HG03354 (cell line): ENCODE data around the gene ZBTB7C.

ENCODE experiments used
- ATAC-seq: cut with Tn5 transposase; IDR thresholded peaks from one replicate; pipeline ENCODE4 v1.9.1; 2021; ENCODE audit warnings: mild to moderate bottlenecking; ENCODE audit not compliant: unreplicated experiment, poor library complexity, severe bottlenecking

ZBTB7C gene

DNA sequence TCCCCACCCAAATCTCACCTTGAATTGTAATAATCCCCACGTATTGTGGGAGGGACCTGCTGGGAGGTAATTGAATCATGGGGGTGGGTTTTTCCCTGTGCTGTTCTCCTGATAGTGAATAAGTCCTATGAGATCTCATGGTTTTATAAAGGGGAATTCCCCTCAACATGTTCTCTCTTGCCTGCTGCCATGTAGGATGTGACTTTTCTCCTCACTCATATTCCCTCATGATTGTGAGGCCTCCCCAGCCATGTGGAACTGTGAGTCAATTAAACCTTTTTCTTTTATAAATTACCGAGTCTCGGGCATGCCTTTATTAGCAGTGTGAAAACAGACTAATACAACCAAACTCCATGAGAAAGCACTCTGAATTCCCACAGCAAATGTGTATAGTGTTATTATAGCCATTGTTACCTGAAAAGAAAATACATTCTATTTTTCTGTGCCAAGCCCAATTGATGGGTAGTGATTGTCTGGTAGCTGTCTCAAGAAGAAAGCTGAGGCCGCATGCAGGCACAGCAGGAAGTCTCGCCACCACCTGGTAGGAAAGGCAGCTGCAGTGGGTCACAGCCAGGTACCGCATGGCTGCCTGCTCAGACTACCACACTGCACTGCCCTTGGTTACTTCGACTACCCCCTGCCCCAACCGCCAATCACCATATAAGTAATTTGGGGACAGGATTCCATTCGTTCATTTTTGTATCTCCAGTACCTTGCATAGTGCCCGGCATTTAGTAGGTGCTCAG, 10.3 kb upstream of the ZBTB7C start:
- no peak for ATAC-seq

DNA sequence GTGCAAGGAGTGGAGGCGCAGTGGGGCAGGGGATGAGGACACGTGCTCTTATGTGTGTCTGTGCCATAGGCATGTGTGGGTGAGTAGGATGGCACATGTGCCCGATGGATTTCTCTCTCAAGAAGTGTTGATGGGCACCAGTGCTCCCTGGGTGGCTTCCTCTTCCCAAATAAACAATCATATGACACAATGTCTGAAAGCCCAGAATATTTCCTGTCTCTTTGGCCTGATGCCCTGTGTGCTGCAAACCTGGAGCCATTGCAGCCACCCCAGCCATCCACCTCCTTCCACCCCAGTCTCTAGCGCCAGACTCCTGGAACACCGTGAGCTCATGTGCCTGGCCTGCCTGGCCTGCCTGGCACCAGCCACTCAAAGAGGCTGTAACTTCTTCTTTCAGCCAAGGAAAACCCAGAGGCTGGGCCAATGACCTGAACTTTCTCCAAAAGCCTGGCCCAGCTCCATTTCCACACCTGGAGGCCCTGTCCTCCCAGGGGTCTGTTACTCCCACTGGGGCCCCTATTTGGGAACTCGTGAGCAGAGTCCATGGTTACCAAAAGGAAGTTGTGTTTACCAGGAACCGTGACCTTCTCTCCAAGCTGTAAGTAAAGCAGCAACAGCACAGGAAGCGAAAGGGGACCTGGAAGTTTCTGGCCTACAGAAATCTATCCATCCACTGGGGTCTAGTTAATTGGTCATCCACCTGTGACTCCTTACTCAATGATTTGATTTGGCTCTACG, 9.5 kb upstream of the ZBTB7C start:
- no peak for ATAC-seq

DNA sequence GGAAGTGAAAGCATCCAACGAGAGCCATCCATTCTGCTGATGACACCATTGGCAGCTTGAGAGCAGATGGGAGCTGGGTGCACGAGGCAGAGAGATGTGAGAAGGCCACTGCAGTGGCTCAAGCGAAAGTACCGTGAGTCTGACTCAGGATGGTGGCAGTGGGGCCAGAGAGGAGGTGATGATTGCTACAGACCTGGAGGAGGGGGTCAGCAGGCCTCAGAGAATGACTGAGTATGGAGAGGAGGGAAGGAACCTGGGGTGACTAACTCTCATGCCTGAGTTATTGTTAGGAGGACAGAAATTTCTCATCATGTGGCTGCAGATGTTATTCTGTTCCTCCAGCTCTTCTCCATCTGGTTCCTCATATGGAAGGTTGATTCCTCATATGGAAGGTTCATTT, 8.8 kb upstream of the ZBTB7C start:
- ATAC-seq: no peak

DNA sequence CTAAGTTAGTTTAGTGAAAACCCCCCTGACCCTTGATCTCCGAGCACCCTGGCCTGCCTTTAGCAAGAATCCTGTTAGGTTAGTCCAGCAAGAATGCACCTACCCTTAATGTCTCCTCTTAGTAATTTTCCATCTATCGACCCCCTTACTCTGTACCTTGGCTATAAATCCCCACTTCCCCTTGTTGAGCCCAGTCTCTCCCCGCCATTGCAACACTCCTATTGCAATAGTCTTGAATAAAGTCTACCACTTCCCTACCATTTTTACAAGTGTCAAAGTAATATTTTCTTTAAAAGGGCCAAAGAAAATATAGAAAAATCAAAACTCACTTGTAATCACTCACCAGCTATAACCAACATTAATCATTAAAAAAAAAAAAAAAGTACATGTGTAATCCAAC, 4.2 kb upstream of the ZBTB7C start:
- no peak for ATAC-seq

DNA sequence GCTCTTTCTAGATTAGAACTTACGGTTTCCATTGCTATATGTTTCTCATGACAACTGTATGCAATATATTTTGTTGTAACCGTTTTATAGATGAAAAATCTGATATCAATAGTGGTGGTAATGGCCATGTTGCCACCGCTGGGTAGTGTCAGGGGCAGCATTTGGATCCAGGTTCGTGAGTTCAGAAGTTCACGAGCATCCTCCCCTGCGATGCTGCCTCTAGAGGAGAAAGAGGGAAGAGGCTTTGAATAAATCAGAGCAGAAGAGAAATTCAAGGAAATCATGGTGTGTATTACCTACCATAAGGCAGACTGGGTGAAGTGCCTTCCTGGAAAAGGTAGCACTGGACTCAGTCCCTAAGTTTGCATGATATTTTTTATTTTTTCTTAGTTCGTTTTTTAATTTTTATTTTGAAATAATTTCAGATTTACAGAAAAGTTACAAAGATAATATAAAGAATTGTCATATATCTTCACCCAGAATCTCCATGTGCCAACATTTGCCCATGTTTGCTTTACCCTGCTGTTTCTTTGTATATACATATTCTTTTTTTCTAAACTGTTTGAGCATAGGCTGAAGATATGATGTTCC, 3.3 kb upstream of the ZBTB7C start:
- peak; percentile 39 for ATAC-seq

DNA sequence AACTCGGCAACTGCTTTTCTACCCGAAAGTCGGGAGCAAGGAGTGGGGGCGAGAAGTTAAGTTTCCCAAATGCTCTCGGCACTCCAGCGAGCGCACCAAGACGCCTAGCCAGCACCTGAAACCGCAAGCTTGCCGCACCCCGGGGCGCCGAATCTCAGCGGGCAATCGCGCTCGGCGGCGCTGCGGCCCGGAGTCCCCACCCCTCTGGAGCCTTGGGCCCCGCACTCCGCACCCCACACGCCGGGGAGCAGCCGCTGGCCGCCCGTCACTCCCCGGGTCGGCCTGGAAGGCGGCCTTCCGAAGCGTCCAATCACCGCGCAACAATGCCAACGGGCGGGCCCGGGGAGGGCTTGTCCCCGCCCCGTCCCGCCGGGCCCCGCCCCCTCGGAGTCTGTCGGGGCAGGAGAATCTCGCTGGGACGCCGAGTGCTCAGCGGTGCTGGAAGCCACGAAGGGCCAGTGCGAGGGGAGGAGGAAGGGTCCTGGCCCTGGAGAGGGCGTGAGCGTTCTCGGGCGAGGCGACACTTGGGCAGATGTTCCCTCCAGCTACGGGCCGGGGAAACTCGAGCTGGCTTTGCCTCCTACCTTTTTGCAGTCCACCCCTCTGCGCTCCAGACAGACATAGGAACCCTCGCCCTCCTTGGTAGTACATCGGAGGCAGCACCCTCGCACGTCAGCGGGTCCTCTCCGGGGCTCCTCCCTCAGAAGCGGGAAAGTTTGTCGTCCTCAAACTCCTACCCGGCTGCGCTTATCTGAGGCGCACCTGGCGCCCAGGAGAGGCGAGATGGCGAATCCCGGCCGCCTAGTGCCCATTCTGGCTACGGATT, 1.1 kb upstream of the ZBTB7C start:
- peak; percentile 95 for ATAC-seq

DNA sequence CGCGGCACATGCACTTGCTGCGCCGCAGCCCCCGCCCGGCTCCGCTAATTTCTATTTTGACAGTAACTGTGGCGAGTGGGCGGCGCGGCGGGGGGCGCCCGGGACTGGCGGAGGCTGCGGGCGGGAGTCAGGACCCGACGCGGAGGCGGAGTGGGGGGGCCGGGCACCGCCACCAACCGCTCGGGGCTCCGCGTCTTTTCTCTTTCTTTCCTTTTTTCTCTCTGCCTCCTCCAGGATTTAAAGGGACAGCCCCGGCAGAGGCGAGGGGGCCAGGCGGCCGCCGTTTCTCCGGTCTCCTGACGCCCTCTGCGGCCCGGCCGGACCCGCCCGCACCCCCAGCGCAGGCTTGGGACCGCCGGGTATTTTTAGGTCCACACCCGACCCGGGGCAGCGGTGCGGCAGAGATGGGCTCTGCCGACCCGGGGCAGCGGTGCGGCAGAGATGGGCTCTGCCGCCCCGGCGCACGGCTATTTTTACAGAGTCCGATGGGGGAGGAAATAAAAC, 460 bp upstream of the ZBTB7C start:
- ATAC-seq: peak; percentile 22

DNA sequence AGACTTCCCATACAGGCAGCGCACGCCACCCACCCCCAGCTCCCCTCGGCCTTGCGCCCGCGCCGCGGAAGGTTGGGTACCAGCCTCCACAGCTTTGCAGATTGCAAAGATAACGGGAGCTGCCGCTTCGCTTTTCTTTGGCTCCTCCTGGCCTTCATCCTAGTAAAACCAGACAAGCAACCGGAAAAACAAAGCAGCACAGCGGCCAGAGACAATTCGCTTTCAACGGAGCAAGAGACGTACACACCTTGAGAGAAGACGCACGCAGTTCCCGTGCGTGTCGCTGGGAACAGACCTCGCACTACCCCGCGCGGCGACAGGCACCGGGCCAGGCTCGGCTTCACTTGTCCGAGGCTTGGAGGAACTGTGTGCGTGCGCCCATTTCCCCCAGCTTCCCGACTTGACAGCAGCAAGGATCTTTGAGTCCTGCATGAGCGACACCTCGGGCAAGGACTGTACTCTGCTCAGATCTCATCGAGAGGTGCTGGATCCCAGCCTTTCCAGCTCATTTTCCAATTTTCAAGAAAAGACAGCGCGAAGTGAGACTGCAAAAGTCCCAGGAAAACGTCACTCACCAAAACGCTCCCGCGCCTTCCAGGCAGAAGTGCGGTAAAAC, 964 bp downstream of the ZBTB7C start:
- ATAC-seq: no peak

GRCh38 chr18:48407358-48407757, 1.8 kb downstream of the ZBTB7C start:
- no peak for ATAC-seq

- no peak for ATAC-seq
Observed at GRCh38 chr18:48405978-48406377, 3.2 kb downstream of the ZBTB7C start.

DNA sequence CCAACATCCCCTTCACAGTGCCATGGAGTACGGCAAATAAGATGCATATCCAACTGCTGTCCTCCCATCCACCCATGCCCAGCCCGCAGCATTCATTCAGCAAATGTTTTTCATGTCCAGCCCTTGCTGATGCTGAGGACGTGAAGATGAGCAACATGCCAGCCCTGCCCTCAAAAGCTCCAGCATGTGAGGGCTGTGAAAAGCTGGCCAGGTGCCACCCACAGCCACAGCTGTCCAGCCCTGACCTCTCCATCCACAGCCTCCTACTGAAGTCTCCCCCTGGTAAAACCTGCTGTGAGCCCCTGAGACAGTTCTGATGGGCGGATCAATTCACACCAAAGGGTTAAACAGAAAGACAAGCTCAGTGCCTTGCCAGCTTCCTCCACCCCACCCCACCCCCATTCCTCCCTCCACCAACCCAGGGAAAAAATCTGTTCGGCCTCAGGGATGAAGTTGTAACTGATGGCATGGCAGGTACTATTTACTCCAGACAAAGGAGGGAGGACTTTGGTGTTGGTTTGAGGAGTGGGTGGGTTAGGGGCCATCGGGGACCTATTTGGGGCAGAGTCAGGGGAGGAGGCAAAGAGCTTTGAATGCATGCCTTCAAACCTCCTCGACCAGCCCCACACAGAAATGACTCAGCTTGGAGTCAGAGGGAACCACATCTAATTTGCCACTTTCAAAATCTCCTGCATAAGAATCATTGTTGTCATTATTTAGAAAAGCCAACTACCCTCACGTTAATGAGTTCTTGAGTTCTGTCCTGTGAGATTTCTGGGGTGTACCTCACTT, 4.3 kb downstream of the ZBTB7C start:
- ATAC-seq: no peak

DNA sequence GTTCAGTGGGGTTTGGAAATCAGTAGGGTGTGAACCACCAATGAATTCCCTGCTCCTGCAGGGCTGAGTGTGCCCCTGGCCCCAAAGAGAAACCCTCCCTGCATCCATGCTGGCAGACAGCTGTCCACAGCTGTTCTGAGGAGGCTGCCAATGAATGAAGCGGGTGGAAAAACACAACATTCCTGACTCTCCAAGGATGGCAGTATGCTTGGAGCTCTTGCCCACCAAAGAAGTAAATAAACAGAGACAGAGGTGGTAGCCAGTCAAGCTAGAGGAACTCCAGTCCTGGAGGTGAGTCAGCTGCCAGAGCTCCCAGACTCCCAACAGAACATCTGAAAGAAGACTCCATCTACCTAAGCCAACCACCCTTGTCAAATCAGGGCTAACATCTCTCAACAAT, 6.2 kb downstream of the ZBTB7C start:
- ATAC-seq: no peak

GRCh38 chr18:48399303-48400075, 9.7 kb downstream of the ZBTB7C start:
- no peak for ATAC-seq

GRCh38 chr18:48398074-48398473, 11.1 kb downstream of the ZBTB7C start:
- ATAC-seq: no peak

GRCh38 chr18:48397021-48397420, 12.2 kb downstream of the ZBTB7C start:
- ATAC-seq: no peak

- ATAC-seq: no peak
Observed at GRCh38 chr18:48396561-48396960, 12.6 kb downstream of the ZBTB7C start.

GRCh38 chr18:48395646-48396045, 13.5 kb downstream of the ZBTB7C start:
- ATAC-seq: no peak

- ATAC-seq: no peak
Observed at GRCh38 chr18:48394176-48394575, 15.0 kb downstream of the ZBTB7C start.
